ENCODE results near the gene KLHL13.
"Not testable (repeated sequence)": the region's sequence is repeated elsewhere in the genome, so short reads cannot be mapped to it uniquely, and the experiment has no call there.

The KLHL13 gene

DNA sequence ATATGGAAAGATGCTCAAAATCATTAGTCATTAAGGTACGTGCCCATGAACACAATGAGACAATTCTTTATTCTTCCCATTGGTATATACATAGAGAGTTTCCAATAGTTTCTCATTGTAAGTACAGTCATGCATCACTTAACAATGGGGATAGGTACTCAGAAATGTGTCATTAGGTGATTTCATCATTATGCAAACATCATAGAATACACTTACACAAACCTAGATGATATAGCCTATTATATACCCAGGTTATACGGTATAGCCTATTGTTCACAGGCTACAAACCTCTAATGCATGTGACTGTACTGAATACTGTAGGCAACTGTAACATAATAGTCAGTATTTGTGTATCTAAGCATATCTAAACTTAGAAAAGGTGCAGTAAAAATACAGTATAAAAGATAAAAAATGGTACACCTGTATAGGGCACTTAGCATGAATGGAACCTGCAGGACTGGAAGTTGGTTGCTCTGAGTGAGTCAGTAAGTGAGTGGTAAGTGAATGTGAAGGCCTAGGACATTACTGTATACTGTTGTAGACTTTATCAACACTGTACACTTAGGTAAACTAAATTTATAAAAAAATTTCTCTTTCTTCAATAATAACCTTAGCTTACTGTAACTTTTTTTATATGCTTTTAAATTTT is 49.6 kb downstream of the KLHL13 start:
- DNase-seq (ENCODE audit: low spot score), result no peak

DNA sequence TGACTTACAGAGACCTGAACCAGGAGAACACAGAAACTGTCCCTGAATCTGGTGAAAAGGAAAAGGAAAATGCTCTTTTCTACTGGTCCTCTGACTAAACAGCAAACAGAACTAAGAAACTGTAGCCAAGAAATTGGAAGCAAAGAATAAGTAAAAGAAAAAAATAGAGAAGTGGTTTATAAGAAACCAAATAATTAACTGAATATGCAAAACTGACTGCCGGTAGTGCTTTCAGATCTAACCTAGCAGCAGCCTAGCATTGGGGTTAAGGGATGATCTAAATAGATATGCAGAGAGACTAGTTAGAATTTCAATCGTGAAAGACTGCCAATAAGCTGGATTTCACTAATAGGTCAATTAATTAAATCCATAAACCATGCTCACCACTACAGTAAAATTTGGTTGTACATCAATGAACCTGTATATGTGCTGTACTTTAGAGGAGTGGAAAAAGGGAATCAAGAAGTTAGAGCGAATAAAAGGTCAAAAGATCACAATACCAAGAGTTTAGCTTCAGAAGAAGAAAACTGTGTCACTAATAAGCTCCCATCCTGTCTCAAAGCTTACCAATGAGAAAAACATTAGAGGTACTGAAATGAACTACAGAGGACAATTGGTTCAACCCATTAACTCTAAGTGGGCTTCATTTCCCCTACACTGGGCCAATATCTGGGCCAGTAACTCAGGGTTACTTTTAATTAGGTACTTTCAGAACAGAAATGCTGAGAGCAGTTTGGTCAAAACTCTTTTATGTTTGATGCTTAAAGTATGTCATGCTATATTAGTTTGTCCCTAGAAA is 53.6 kb downstream of the KLHL13 start:
- peak; percentile 19 for DNase-seq (ENCODE audit: low spot score)

DNA sequence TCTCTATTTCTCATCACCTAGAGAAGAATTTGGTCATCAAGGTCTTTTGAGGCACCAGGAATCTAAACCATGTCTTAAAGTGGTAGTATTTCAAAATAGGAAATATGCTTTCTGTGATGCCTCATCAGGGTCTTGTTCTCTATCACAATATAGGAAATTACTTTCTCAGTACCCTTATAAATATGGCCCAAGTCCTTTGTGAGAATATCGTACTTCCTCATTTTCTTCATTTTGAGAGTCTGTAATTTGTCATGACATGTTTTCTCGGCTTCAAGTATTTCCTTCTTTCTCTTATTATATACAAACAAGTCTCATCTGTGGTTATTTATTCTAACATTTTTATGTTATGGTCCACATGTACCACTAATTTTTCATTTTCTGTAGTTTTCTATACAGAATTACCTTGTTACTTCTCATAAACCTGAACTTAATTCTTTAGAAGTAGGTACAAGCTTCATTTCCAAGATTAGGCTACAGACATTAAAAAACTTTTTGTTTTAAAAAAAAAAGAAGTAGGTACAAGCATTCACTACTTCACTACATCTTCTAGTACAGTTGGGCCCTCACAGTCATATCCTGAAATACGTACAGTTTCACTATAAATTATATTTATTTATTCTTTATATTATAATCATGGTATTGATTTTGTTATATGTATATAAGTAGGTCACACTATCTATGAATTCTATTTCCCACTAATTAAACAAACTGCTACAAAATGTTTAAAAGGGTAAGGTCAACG is 54.4 kb downstream of the KLHL13 start:
- peak; percentile 21 for DNase-seq (ENCODE audit: low spot score)

DNA sequence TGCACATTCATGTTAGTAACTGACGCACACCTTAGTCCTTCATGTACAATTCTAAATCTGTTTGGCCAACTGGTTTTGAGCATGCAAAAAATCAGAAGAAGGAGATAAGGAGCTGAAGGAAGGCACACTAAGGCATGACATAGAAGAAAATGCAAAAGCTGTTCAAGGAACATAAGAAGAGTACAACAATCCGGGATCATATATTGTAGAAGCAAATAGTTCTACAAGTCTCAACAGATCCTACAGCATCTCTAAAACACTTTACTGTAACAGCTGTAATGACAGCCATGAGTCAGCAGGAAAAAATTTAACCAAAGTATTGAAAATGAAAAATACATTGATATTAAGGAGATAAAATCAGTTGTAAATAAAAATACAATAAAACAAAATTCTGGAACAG is 57.7 kb downstream of the KLHL13 start:
- no peak for DNase-seq (ENCODE audit: low spot score)

DNA sequence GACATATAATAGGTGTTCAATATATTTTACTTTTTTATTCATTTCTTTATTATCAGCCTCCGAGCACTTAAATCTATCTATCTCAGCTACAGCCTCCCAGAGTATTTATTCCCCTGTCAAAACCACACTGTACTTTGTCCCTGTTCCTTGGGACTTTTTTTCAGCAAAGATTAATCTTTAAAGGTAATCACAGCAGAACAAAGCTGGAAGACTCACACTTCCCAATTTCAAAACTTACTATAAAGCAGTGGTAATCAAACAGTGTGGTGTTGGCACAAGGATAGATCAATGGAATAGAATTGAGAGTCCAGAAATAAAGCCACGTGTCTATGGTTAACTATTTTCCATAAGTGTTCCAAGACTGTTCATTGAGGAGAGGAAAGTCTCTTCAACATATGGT is 59.7 kb downstream of the KLHL13 start:
- DNase-seq (ENCODE audit: low spot score), result no peak

DNA sequence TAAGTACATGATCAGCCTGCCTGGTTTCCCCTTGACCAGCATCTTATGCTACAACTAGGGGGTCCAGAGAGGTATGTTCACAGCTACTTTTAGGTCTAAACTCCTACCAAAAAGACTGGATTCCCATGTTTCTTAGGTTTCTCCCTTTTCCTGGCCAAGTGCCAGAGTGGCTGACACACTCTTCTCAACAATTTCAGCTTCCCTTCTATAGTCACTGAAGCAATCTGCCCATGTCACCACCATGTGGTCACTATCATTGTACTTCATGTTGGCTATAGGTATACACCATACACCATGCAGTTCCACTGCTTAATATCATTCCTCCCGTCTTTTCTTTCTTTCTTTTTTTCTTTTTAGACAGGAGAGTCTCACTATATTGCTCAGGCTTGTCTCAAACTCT is 66.9 kb downstream of the KLHL13 start:
- no peak for DNase-seq (ENCODE audit: low spot score)

DNA sequence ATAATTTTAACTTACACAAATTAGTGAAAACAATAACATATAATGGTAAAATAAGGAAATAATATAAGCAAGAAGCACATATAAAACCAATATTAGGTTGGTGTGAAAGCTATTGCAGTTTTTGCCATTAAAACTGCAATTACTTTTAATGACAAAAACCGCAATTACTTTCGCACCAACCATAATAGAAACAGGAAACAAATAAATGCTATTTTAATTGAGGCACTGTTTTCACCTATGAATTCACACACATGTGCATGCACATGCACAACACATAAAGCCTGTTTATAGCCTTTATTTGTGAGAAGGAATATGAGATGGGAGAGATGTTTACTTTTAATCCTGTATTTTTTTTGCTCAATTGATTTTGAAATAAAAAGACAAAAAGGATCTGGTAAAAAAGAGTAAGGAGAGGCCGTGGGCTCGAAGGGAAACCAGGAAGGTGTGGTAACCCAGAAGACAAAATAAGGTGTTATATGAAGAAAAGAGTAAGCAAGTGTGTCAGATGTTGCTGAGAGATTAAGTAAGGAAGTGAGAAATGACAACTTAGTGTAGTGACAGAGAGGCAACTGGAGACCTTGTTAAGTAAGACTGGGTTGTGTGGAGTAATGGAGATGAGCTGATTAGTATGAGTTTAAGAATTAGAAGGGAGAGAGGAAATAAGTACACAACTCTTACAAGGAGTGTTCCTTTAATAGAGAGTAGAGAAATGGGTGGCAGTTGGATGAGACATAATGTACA is 69.0 kb downstream of the KLHL13 start:
- no peak for DNase-seq (ENCODE audit: low spot score)

DNA sequence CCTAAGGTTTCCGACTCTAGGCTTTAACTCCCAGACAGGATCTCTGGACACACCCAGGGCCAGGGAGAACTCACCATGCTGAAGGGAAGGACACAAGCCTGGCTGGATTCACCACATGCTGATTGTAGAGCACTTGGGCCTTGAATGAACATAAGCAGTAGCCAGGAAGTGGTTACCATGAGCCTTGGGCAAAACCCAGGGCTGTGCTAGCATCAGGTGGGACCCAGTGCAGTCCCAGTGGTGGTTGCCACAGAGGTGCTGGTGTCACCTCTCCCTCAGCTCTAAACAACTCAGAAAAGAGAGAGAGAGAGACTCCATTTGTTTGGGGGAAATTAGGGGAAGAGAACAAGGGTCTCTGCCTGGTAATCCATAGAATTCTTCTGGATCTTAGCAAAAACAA is 77.0 kb downstream of the KLHL13 start:
- no peak for DNase-seq (ENCODE audit: low spot score)

DNA sequence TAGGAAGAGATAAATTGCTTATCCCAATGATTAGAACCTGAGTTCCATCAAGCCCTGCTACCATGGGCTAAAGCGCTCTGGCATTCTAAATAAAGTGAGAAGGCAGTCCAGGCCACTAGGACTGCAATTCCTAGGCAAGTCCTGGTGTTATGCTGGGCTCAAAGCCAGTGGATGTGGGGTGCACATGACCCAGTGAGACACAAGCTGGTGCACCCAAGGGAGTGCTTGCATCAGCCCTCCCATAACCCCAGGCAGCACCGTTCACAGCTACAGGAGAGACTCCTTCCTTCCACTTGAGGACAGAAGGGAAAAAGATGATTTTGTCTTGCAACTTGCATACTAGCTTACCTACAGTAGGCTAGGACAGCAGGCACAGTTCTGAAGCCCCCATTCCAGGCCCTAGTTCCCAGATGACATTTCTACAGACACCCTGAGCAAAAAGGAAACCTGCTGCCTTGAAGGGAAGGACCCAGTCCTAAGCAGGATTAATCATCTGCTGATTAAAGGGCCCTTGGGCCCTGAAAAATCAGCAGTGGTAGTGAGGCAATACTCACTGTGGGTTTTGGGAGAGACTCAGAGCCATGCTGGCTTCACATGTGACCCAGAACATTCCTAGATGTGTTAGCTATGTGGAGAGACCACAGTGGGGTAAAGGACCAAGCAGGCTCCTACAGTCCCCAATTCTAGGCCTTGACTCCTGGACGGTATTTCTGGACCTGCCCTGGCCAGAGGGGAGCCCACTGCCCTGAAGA is 77.8 kb downstream of the KLHL13 start:
- DNase-seq (ENCODE audit: low spot score), result no peak

DNA sequence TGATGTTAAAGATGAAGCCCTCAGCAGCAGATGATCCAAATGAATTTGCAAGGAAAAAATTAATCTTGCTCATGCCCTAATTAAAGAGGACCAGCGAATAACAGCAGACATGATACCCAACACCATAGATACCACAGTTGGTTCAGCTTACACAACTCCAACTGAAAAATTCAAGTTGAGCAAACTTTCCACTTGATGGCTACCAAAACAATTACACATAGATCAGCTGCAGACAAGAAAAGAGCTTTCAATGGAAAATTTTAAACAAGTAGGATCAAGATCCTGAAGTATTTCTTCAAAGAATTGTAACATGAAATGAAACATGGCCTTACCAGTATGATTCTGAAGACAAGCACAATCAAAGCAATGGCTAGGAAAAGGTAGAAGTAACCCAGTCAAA is 90.0 kb downstream of the KLHL13 start:
- DNase-seq (ENCODE audit: low spot score), result no peak

DNA sequence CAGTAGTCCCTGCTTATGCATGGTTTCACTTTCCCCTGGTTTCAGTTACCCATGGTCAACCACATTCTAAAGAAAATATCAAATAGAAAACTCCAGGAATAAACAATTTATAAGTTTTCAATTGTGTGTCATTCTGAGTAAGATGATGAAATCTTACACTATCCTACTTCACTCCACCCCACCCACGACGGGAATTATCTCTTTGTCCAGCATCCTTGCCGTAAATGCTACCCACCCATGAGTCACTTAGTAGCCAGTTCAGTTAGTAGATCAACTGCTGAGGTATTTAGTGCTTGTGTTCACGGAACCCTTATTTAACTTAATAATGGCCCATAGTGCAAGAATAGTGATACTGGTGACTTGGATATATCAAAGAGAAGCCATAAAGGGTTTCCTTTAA is 91.4 kb downstream of the KLHL13 start:
- no peak for DNase-seq (ENCODE audit: low spot score)

DNA sequence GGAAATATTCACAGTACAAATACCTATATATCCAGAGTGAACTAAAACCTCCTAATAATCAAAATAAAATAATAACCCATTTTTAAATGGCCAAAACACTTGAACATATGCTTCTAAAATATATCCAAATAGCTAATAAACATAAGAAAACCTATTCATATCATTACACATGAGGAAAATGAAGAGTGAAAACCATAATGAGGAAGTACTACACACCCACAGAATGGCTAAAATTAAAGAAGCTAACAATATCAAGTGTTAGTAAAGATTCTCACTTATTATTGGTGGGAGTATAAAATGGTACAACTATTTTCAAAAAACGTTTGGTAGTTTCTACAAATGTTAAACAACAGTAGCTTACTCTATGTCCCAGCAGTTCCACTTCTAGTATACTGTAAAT is 92.1 kb downstream of the KLHL13 start:
- DNase-seq (ENCODE audit: low spot score), result no peak

DNA sequence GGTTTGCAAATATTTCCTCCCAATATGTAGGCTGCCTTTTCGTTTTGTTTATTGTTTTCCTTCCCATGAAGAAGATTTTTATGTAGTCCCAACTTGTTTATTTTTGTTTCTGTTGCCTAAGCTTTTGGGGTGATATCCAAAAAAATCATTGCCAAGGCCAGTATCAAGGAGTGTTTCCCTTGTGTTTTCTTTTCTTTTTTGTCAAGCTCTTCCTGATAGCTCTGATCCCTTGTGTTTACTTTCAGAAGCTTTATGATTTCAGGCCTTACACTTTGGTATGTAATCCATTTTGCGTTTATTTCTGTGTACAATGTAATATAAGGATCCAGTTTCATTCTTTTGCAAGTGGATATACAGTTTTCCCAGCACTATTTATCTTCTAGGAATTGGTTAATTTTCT is 93.9 kb downstream of the KLHL13 start:
- DNase-seq (ENCODE audit: low spot score), result no peak

DNA sequence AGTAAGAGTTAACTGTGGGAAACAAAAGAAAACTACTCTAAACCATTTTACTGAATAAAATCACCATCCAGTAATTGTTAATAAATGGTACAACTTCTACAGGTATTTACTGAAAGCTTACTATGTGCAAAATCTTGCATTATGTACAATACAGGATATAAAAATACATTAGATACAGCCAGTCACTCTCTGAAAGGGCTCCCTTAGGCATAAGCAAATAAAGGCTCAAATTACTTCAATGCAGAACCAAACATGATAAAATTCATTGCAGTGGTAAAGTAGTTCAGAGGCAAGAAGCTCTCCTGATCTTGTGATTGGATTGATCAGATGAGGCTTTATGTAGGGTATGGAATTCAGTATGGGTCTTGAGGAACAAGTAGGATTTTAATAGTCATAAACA is 100.2 kb downstream of the KLHL13 start:
- DNase-seq (ENCODE audit: low spot score), result no peak

DNA sequence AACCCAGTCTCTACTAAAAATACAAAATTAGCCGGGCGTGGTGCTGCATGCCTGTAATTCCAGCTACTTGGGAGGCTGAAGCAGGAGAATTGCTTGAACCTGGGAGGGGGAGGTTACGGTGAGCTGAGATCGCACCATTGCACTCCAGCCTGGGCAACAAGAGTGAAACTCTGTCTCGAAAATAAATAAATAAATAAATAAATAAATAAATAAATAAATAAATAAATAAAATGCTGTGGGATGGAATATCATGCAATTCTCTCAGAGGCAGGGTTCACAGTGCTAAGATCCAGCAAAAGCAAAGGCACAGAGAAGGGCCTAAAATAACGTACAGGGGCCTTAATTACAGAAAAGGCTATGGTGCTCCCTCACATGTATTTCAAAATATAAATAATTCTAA is 114.2 kb downstream of the KLHL13 start:
- not testable (repeated sequence) for DNase-seq (ENCODE audit: low spot score)

DNA sequence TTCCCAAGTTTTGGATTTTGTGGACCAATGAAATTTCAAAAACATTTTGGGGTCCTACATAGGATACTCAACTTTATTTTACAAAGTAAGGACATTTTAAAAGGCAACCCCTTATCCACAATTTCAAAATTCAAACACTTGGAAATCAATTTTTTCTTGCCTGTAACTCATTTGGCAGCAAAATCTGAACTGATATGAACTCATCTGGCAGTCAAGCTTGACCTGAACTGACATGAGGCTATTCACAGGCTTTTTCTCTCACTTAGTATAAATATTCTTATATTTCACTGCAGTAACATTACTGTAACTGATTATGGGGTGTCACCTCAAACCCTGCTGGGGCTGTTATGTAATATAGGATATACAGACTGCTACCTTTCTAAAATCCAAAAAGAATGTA is 116.1 kb downstream of the KLHL13 start:
- no peak for DNase-seq (ENCODE audit: low spot score)

DNA sequence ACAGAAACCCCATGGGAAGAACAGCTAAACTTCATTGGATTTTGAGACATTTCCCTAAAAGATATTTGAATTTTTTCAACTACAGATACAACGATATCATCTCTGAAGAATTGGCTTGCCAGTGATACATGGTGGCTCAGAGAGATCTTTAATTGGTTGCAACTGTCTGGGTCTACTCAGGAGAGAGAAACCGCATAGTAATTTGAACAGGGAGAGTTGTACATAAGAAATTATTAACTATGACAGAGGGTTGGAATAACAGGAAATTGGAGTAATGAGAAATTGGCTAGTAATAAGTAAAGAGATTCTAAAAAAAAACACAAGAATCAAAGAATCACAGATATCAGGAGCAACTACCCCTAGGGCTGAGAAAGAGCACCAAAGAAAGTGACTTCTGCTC is 118.4 kb downstream of the KLHL13 start:
- DNase-seq (ENCODE audit: low spot score), result no peak

DNA sequence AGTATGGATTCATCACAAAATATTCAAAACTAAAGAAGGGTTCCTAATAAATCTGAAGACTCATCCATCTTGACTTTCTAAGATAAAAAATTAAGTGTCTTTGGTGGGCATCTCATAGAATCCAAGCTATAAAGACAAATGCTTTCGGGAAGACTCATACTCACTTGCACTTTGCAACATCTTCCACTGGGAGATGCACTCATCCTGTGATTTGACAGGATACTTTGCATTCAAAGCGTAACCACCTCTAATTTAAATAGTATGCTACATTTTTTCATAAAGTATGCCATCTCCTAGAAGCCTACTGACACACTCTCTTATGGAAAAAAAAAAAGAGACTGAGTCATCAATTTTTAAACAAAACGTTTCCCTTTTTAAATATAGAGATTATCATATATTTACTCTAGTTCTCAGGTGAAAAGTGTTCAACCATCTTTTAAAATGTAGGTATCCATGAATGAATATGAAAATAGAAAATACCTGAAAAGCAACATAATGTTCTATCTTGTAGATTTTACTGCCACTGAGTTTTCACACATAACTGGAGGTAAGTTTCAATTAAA is 119.6 kb downstream of the KLHL13 start:
- DNase-seq (ENCODE audit: low spot score), result peak; percentile 2

DNA sequence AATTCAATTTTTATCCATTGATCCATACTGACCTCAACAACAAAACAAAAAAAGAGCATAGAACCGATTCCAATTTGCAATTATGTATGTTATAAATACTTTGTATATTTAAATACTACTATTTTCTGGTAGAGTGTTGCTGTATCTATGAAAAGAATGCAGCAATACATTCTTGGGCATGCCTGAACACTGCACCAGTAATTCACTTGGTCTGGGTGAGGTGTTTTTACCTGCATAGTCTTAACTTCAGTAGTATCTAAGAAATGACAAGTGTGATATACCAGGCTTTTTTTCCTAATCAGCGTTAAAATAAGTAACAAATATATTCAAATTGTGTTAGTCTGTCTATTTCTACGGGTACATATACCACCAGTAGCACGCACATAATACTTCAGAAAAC is 120.2 kb downstream of the KLHL13 start:
- no peak for DNase-seq (ENCODE audit: low spot score)

DNA sequence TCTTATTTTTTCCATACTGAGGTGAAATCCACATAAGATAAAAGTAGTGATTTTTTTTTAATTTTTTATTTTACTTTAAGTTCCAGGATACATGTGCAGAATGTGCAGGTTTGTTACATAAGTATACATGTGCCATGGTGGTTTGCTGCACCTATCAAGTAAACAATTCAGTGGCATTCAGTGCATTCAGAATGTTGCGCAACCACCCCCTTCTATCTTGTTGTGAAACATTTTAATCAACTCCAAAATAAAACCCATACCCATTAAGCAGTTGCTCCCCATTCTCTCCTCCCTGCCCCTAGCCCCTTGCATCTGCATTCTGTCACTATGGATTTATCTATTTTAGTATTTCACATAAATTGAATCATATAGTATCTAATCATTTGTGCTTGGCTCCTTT is 121.2 kb downstream of the KLHL13 start:
- no peak for DNase-seq (ENCODE audit: low spot score)

DNA sequence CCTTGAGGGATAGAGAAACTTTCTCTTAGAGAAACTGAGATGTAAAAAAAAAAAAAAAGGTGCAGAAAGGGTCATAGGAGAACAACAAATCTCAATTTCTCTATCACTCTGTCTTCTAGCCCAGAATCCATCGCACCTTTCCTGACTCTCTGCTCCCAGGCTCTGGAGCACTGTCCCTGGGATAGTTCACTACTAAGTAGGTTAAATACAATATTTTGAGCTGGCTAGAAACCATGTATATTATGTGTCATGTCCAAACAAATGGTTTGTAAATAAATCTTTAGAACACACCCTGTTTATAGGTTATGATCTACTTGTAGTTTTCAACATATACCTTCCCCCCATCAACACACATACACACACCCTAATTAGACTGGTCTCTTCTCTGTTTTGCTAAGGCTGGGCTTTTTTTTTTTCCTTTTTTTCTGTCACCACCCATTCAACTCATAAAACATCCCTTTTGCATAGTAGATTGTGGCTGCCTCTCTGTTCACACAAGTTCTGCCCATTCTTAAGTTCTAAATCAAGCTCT is 124.4 kb downstream of the KLHL13 start:
- no peak for DNase-seq (ENCODE audit: low spot score)
